BE2C (cell line): ENCODE measurements around the gene TASP1.

Experiments used
- DNase-seq: peaks from one replicate; pipeline ENCODE4 v3.0.0-alpha.2; 2020
- H3K27me3 ChIP-seq: fragments of 250-450 bp; sonication (Bioruptor Pico); 2 replicates; pipeline ENCODE4 v1.5.1; 2020; ENCODE audit warnings: mild to moderate bottlenecking
- H3K36me3 ChIP-seq: fragments of 250-450 bp; sonication (Bioruptor Pico); 2 replicates; pipeline ENCODE4 v1.5.1; 2020; ENCODE audit warnings: mild to moderate bottlenecking
- H3K4me1 ChIP-seq: fragments of 250-450 bp; sonication (Bioruptor Pico); 2 replicates; pipeline ENCODE4 v1.5.1; 2020
- H3K4me3 ChIP-seq: 2 replicates; pipeline ENCODE4 v1.5.1; 2011; ENCODE audit warnings: low read depth, low read length
- H3K9me3 ChIP-seq: fragments of 250-450 bp; sonication (Bioruptor Pico); 2 replicates; pipeline ENCODE4 v1.5.1; 2020
- CTCF ChIP-seq: IDR thresholded peaks from 2 replicates; pipeline ENCODE4 v1.5.1; 2012; ENCODE audit warnings: mild to moderate bottlenecking, low read depth, low read length

TASP1 gene

GRCh38 chr20:13349235-13349604 is 289.5 kb downstream of the TASP1 start:
- Histone ChIP-seq H3K9me3 (no peaks in the 10 kb centered on the region), H3K27me3 (no peaks in the 10 kb centered on the region), H3K4me1 (no peaks in the 10 kb centered on the region), H3K36me3 (no peaks in the 10 kb centered on the region), H3K4me3 (no peak overlapping the region)
- no peak for DNase-seq
- no peak for TF ChIP-seq CTCF

GRCh38 chr20:13348311-13349234 is 290.2 kb downstream of the TASP1 start:
- Histone ChIP-seq H3K27me3 (no peaks in the 10 kb centered on the region), H3K4me1 (no peaks in the 10 kb centered on the region), H3K36me3 (no peaks in the 10 kb centered on the region), H3K9me3 (no peaks in the 10 kb centered on the region), H3K4me3 (no peak overlapping the region)
- TF ChIP-seq CTCF: no peak
- DNase-seq: no peak

- DNase-seq: no peak
- Histone ChIP-seq H3K27me3 (no peaks in the 10 kb centered on the region), H3K4me3 (no peak overlapping the region), H3K9me3 (no peaks in the 10 kb centered on the region), H3K36me3 (no peaks in the 10 kb centered on the region), H3K4me1 (no peaks in the 10 kb centered on the region)
- TF ChIP-seq CTCF: no peak
Observed at GRCh38 chr20:13344671-13345070, 294.1 kb downstream of the TASP1 start.

- DNase-seq: no peak
- Histone ChIP-seq H3K36me3 (no peaks in the 10 kb centered on the region), H3K4me1 (no peaks in the 10 kb centered on the region), H3K4me3 (no peak overlapping the region), H3K9me3 (no peaks in the 10 kb centered on the region), H3K27me3 (no peaks in the 10 kb centered on the region)
- TF ChIP-seq CTCF: no peak
Observed at GRCh38 chr20:13342469-13343242, 296.1 kb downstream of the TASP1 start.

- H3K9me3 ChIP-seq: no peaks in the 10 kb centered on the region
- no peaks in the 10 kb centered on the region for H3K36me3 ChIP-seq
- TF ChIP-seq CTCF: no peak
- DNase-seq: no peak
- H3K4me1 ChIP-seq: no peaks in the 10 kb centered on the region
- H3K4me3 ChIP-seq: no peak overlapping the region
- H3K27me3 ChIP-seq: no peaks in the 10 kb centered on the region
Observed at GRCh38 chr20:13341737-13342393, 296.9 kb downstream of the TASP1 start.
